Activated CD8-positive, alpha-beta T cell treated with anti-CD3 and anti-CD28 coated beads for 36 hours (primary cell): ENCODE measurements around the gene PPT2. TPM values are rescaled to one million over a fixed set of nuclear protein-coding genes. Genes with fewer than 3 reads are reported as not detected.
"Not testable (repeated sequence)": the region's sequence is repeated elsewhere in the genome, so short reads cannot be mapped to it uniquely, and the experiment has no call there.

Source experiments
- ATAC-seq: fragments of 200-7000 bp; cut with Tn5 transposase; one replicate; pipeline ENCODE4 v1.10.0; 2021; ENCODE audit warnings: mild to moderate bottlenecking, moderate library complexity
- CTCF ChIA-PET: fragments of 350-600 bp; sonication (Branson Sonifier 250); formaldehyde crosslinking; loops from one replicate; lab custom pipeline; 2021; ENCODE audit warnings: antibody characterized with exemption; lab: Charles Lee
- POLR2A ChIA-PET: fragments of 350-600 bp; sonication (Branson Sonifier 250); formaldehyde crosslinking; loops from one replicate; lab custom pipeline; 2021; ENCODE audit warnings: antibody characterized with exemption; lab: Charles Lee
- DNase-seq: peaks from one replicate; pipeline ENCODE4 v3.0.0-alpha.2; 2020
- H3K27ac Mint-ChIP-seq: one replicate; pipeline ENCODE4 v1.8.0; 2021; ENCODE audit warnings: mild to moderate bottlenecking, mixed read lengths
- H3K27me3 Mint-ChIP-seq: one replicate; pipeline ENCODE4 v1.8.0; 2021; ENCODE audit warnings: mixed read lengths
- H3K36me3 Mint-ChIP-seq: one replicate; pipeline ENCODE4 v1.8.0; 2021; ENCODE audit warnings: low read depth, mixed read lengths
- H3K4me1 Mint-ChIP-seq: one replicate; pipeline ENCODE4 v1.8.0; 2021; ENCODE audit warnings: low read depth, mixed read lengths
- H3K4me3 Mint-ChIP-seq: one replicate; pipeline ENCODE4 v1.8.0; 2021; ENCODE audit warnings: mild to moderate bottlenecking, moderate library complexity, mixed read lengths
- H3K9me3 Mint-ChIP-seq: one replicate; pipeline ENCODE4 v1.8.0; 2021; ENCODE audit warnings: mixed read lengths
- CTCF ChIP-seq: fragments of 200-600 bp; IDR thresholded peaks from one replicate; pipeline ENCODE4 v1.8.0; 2022; ENCODE audit warnings: antibody characterized with exemption, mild to moderate bottlenecking
- intact Hi-C: fragments of 100-400 bp; cut with micrococcal nuclease; formaldehyde crosslinking; loops from one replicate; pipeline ENCODE4 v1.10.0; 2022
- total RNA-seq, 2 experiments: library from RNA; stranded (reverse); gene quantifications; one replicate each; pipeline ENCODE4 v1.2.3, GENCODE V29; 2021

Gene PPT2
- total RNA-seq, 2 experiments from 2014 or later: 14.4 to 21.7 TPM

GRCh38 chr6:32132110-32132509, 21.8 kb upstream of the PPT2 start:
- intact Hi-C loops: no loop called here
- H3K27me3 Mint-ChIP-seq: no peaks in the 10 kb centered on the region
- no peak for ATAC-seq
- peaks cover 19% of the 10 kb centered on the region for H3K4me1 Mint-ChIP-seq
- H3K27ac Mint-ChIP-seq: no peak overlapping the region
- no peak for TF ChIP-seq CTCF
- peaks cover 2% of the 10 kb centered on the region for H3K36me3 Mint-ChIP-seq
- no peak for DNase-seq
- POLR2A ChIA-PET: no interaction called here
- no peaks in the 10 kb centered on the region for H3K9me3 Mint-ChIP-seq
- no peak overlapping the region for H3K4me3 Mint-ChIP-seq
- CTCF ChIA-PET: no interaction called here

GRCh38 chr6:32133786-32134185, 20.2 kb upstream of the PPT2 start:
- ATAC-seq (no peak), DNase-seq (no peak)
- no peak for TF ChIP-seq CTCF
- Mint-ChIP-seq H3K27ac (no peak overlapping the region), H3K4me3 (no peak overlapping the region), H3K4me1 (peaks cover 11% of the 10 kb centered on the region), H3K27me3 (no peaks in the 10 kb centered on the region), H3K9me3 (no peaks in the 10 kb centered on the region), H3K36me3 (no peaks in the 10 kb centered on the region)
- CTCF ChIA-PET: no interaction called here
- POLR2A ChIA-PET: no interaction called here
- intact Hi-C loops: no loop called here

GRCh38 chr6:32137454-32137853, 16.5 kb upstream of the PPT2 start:
- DNase-seq: no peak
- CTCF ChIA-PET: interaction anchor here (1.0 kb wide), 1 partner anchor 11 kb away, joined by 3 read pairs; no protein-coding TSS in a partner anchor
- Mint-ChIP-seq H3K9me3 (no peaks in the 10 kb centered on the region), H3K36me3 (no peaks in the 10 kb centered on the region), H3K27me3 (no peaks in the 10 kb centered on the region), H3K27ac (no peak overlapping the region), H3K4me3 (no peak overlapping the region), H3K4me1 (no peaks in the 10 kb centered on the region)
- POLR2A ChIA-PET: no interaction called here
- intact Hi-C loops: no loop called here
- no peak for TF ChIP-seq CTCF
- no peak for ATAC-seq

- DNase-seq: no peak
- Mint-ChIP-seq H3K36me3 (no peaks in the 10 kb centered on the region), H3K9me3 (no peaks in the 10 kb centered on the region), H3K4me1 (no peaks in the 10 kb centered on the region), H3K27me3 (no peaks in the 10 kb centered on the region), H3K27ac (no peak overlapping the region), H3K4me3 (no peak overlapping the region)
- ATAC-seq: no peak
- no peak for TF ChIP-seq CTCF
- ChIA-PET POLR2A (no interaction called here), CTCF (no interaction called here)
- intact Hi-C loops: no loop called here
Measured at GRCh38 chr6:32139590-32139989, 14.4 kb upstream of the PPT2 start.

- no peaks in the 10 kb centered on the region for H3K9me3 Mint-ChIP-seq
- no peaks in the 10 kb centered on the region for H3K36me3 Mint-ChIP-seq
- no peak for DNase-seq
- no peak overlapping the region for H3K4me3 Mint-ChIP-seq
- H3K4me1 Mint-ChIP-seq: no peaks in the 10 kb centered on the region
- POLR2A ChIA-PET: no interaction called here
- no peak for TF ChIP-seq CTCF
- intact Hi-C loops: no loop called here
- no peaks in the 10 kb centered on the region for H3K27me3 Mint-ChIP-seq
- H3K27ac Mint-ChIP-seq: no peak overlapping the region
- CTCF ChIA-PET: interaction anchor here (1.1 kb wide), 1 partner anchor 18 kb away, joined by 3 read pairs; no protein-coding TSS in a partner anchor
- no peak for ATAC-seq
Measured at GRCh38 chr6:32140420-32141046, 13.4 kb upstream of the PPT2 start.

- intact Hi-C loops, H3K27ac Mint-ChIP-seq, H3K36me3 Mint-ChIP-seq, ATAC-seq, H3K4me3 Mint-ChIP-seq, DNase-seq, POLR2A ChIA-PET, H3K9me3 Mint-ChIP-seq: not testable (repeated sequence)
- CTCF ChIA-PET: interaction anchor here (1.4 kb wide), 1 partner anchor 26 kb away, joined by 5 read pairs; no protein-coding TSS in a partner anchor
- Mint-ChIP-seq H3K27me3 (peaks cover 14% of the 10 kb centered on the region), H3K4me1 (peaks cover 14% of the 10 kb centered on the region)
Measured at GRCh38 chr6:32144238-32144637, 9.7 kb upstream of the PPT2 start.
